K562 (cell line): ENCODE data around the gene CAPN12. TPM values are rescaled to one million over a fixed set of nuclear protein-coding genes. Genes with fewer than 3 reads are reported as not detected.

Source experiments
- ARID1B ChIP-seq: fragments of 450-650 bp; IDR thresholded peaks from 2 replicates; pipeline ENCODE4 v1.6.1; 2016; ENCODE audit warnings: antibody characterized with exemption, mild to moderate bottlenecking, inconsistent platforms
- ARID4B ChIP-seq: sonication (generic); formaldehyde crosslinking; IDR thresholded peaks from 2 replicates; pipeline ENCODE4 v1.8.0; 2022; ENCODE audit warnings: mild to moderate bottlenecking, missing genetic modification reagents
- ATF7 ChIP-seq: fragments of 450-650 bp; IDR thresholded peaks from 2 replicates; pipeline ENCODE4 v1.7.1; 2014; ENCODE audit warnings: mild to moderate bottlenecking, moderate library complexity
- DPF2 ChIP-seq: fragments of 450-650 bp; IDR thresholded peaks from 2 replicates; pipeline ENCODE4 v1.6.1; 2016
- EP300 ChIP-seq: IDR thresholded peaks from 2 replicates; pipeline ENCODE4 v1.6.1; 2012; ENCODE audit warnings: low read length, improper control_type of control experiment
- ETV5 ChIP-seq: sonication (generic); formaldehyde crosslinking; IDR thresholded peaks from 2 replicates; pipeline ENCODE4 v1.4.0; 2020; ENCODE audit warnings: low read depth, mild to moderate bottlenecking, missing genetic modification reagents
- HLTF ChIP-seq: fragments of 450-650 bp; IDR thresholded peaks from 2 replicates; pipeline ENCODE4 v1.6.1; 2016
- MIER1 ChIP-seq: fragments of 450-650 bp; IDR thresholded peaks from 2 replicates; pipeline ENCODE4 v1.6.1; 2016; ENCODE audit warnings: antibody characterized with exemption, mild to moderate bottlenecking, low read depth
- MLLT1 ChIP-seq, 2 experiments: fragments of 450-650 bp; IDR thresholded peaks; 2 replicates each; pipeline ENCODE4 v1.6.1; 2016
- MNT ChIP-seq, 2 experiments: fragments of 450-650 bp; conservative IDR thresholded peaks; 2 replicates each; pipeline ENCODE4 v1.6.1; 2017; ENCODE audit warnings: mild to moderate bottlenecking in 2 of 2, moderate library complexity in 2 of 2
- NFATC3 ChIP-seq: fragments of 450-650 bp; IDR thresholded peaks from 2 replicates; pipeline ENCODE4 v1.6.1; 2017; ENCODE audit warnings: mild to moderate bottlenecking
- PHF20 ChIP-seq: fragments of 450-650 bp; IDR thresholded peaks from 2 replicates; pipeline ENCODE4 v1.6.1; 2018; ENCODE audit not compliant: partially characterized antibody
- PTBP1 ChIP-seq: fragments of 200-400 bp; formaldehyde crosslinking; IDR thresholded peaks from 2 replicates; pipeline ENCODE4 v1.6.1; 2017; ENCODE audit warnings: low read depth, low read length
- RAD21 ChIP-seq, 2 experiments: fragments of 250-450 bp in 1 of 2; fragments of 450-650 bp in 1 of 2; sonication (Bioruptor Pico) in 1 of 2; formaldehyde crosslinking in 1 of 2; IDR thresholded peaks in 1 of 2; conservative IDR thresholded peaks in 1 of 2; 2 replicates each; pipeline versions ENCODE4 v1.4.0 to v1.8.0; 2020 to 2022; ENCODE audit warnings: mild to moderate bottlenecking in 2 of 2, moderate library complexity in 1 of 2
- THRAP3 ChIP-seq: fragments of 450-650 bp; IDR thresholded peaks from 2 replicates; pipeline ENCODE4 v1.6.1; 2016; ENCODE audit warnings: mild to moderate bottlenecking, inconsistent platforms, borderline replicate concordance
- ZNF23 ChIP-seq: fragments of 250-450 bp; sonication (Bioruptor Pico); IDR thresholded peaks from 2 replicates; pipeline ENCODE4 v1.4.0; 2020; ENCODE audit warnings: mild to moderate bottlenecking
- ZNF277 ChIP-seq: fragments of 250-450 bp; sonication (Bioruptor Pico); IDR thresholded peaks from 2 replicates; pipeline ENCODE4 v1.8.0; 2022; ENCODE audit warnings: inconsistent platforms, mild to moderate bottlenecking, moderate library complexity, borderline replicate concordance
- ZNF324 ChIP-seq: fragments of 250-450 bp; sonication (Bioruptor Pico); IDR thresholded peaks from 2 replicates; pipeline ENCODE4 v1.4.0; 2020; ENCODE audit warnings: mild to moderate bottlenecking
- ZNF41 ChIP-seq: fragments of 250-450 bp; sonication (Bioruptor Pico); conservative IDR thresholded peaks from 2 replicates; pipeline ENCODE4 v1.4.0; 2020; ENCODE audit warnings: mild to moderate bottlenecking
- ZNF431 ChIP-seq: sonication (generic); formaldehyde crosslinking; IDR thresholded peaks from 2 replicates; pipeline ENCODE4 v1.8.0; 2022; ENCODE audit warnings: mild to moderate bottlenecking, missing genetic modification reagents
- polyA plus RNA-seq, 8 experiments: library from polyadenylated mRNA; depleted of rRNA in 4 of 8; stranded (reverse) in 5 of 8; unstranded in 3 of 8; fragments of >200 nt; fragmentation: Nextera tagmentation in 2 of 8; fragmentation: Illumina TruSeq in 1 of 8; extraction: Ambion mirVana in 2 of 8; extraction: Trizol in 1 of 8; gene quantifications; 2 replicates each; pipeline versions ENCODE4 v1.2.1 to v1.2.3, GENCODE V29; 2011 to 2014; ENCODE audit warnings: inconsistent platforms in 1 of 8, missing spikeins in 1 of 8
- total RNA-seq, 7 experiments: library from RNA; depleted of rRNA in 6 of 7; stranded (reverse); fragments of >200 nt in 6 of 7; fragmentation: Illumina TruSeq in 2 of 7; extraction: Trizol in 2 of 7; gene quantifications; 2 replicates each; pipeline versions ENCODE4 v1.2.1 to v1.2.3, GENCODE V29; 2011 to 2021; ENCODE audit warnings: low replicate concordance in 1 of 7

CAPN12 gene
- total and polyA plus RNA-seq, 9 of the 15 experiments (the other 6 are each of a cell fraction or from before 2014, with no cell fraction given) = 0.83 to 7.0 (median 1.6) TPM

GRCh38 chr19:38727868-38728660, 16.2 kb downstream of the CAPN12 start (continued):
- no peak for TF ChIP-seq ARID4B
- TF ChIP-seq MIER1 = no peak
- TF ChIP-seq RAD21 (CRISPR knock-in tag; conservative IDR thresholded peaks at IDR 0.05 in 1 of 2, IDR thresholded peaks at IDR 0.05 in 1 of 2) = no peak
- TF ChIP-seq ZNF277 (CRISPR knock-in tag) = no peak
- no peak for TF ChIP-seq ETV5 (CRISPR knock-in tag)
- no peak for TF ChIP-seq PTBP1
- TF ChIP-seq MNT (conservative IDR thresholded peaks at IDR 0.05) = peak; percentile 37 to 68; a peak in 2 of 4 replicates
- peak; percentile 14; the same call in 1 of the 2 replicates for TF ChIP-seq EP300
- TF ChIP-seq ZNF324 (CRISPR knock-in tag) = no peak
- no peak for TF ChIP-seq ZNF23 (CRISPR knock-in tag)
- TF ChIP-seq ATF7 = no peak
- TF ChIP-seq HLTF = 0 out of 2 replicates have a peak, but pooled peaks have one; percentile 40
- TF ChIP-seq NFATC3 = no peak
- no peak for TF ChIP-seq ZNF431 (CRISPR knock-in tag)
- peak; percentile 57 for TF ChIP-seq PHF20
- TF ChIP-seq DPF2 = peak; percentile 59; the same call in 1 of the 2 replicates
- no peak for TF ChIP-seq THRAP3
- no peak for TF ChIP-seq ZNF41 (CRISPR knock-in tag)
- TF ChIP-seq MLLT1 (IDR thresholded peaks at IDR 0.05) = 0 out of 4 replicates have a peak, but pooled peaks of 1 of the 2 experiments have one; percentile 16
- TF ChIP-seq ARID1B = peak; percentile 72
